Fibroblast of lung (primary cell): ENCODE results near the gene ZBTB7C. TPM values are rescaled to one million over a fixed set of nuclear protein-coding genes. Genes with fewer than 3 reads are reported as not detected.

ENCODE experiments used
- DNase-seq, 2 donors: peaks; one replicate each; pipeline versions ENCODE4 v3.0.0 to v3.0.0-alpha.2; 2010; ENCODE audit warnings: low read depth in 2 of 2
- H2AFZ ChIP-seq: 2 replicates; pipeline ENCODE4 v1.5.1; 2012; ENCODE audit warnings: low read length, control low read depth, inconsistent platforms
- H3K27ac ChIP-seq: 2 replicates; pipeline ENCODE4 v1.5.1; 2011; ENCODE audit warnings: low read length, control low read depth; ENCODE audit not compliant: insufficient read depth
- H3K27me3 ChIP-seq: 2 replicates; pipeline ENCODE4 v1.5.1; 2011; ENCODE audit warnings: mild to moderate bottlenecking, low read length; ENCODE audit not compliant: control insufficient read depth, insufficient read depth
- H3K36me3 ChIP-seq: 2 replicates; pipeline ENCODE4 v1.5.1; 2011; ENCODE audit warnings: low read length; ENCODE audit not compliant: control insufficient read depth, insufficient read depth
- H3K4me1 ChIP-seq: 2 replicates; pipeline ENCODE4 v1.5.1; 2011; ENCODE audit warnings: low read length; ENCODE audit not compliant: control insufficient read depth, insufficient read depth; ENCODE audit errors: extremely low read depth
- H3K4me2 ChIP-seq: 2 replicates; pipeline ENCODE4 v1.5.1; 2011; ENCODE audit warnings: low read length, control low read depth; ENCODE audit not compliant: insufficient read depth; ENCODE audit errors: extremely low read depth
- H3K4me3 ChIP-seq, 4 experiments: fragments of 200-600 bp in 1 of 4; sonication (generic) in 1 of 4; replicated peaks in 1 of 4; 2 replicates each; pipeline ENCODE4 v1.5.1; 2011 to 2016; ENCODE audit warnings: low read length in 4 of 4, low read depth in 3 of 4, mild to moderate bottlenecking in 3 of 4, control low read depth in 2 of 4, inconsistent platforms in 1 of 4, mixed read lengths in 1 of 4; ENCODE audit not compliant: insufficient read depth in 1 of 4; ENCODE audit errors: control extremely low read depth in 1 of 4
- H3K79me2 ChIP-seq: 2 replicates; pipeline ENCODE4 v1.5.1; 2012; ENCODE audit warnings: mild to moderate bottlenecking, low read length, inconsistent platforms; ENCODE audit not compliant: control insufficient read depth, insufficient read depth
- H3K9ac ChIP-seq: 2 replicates; pipeline ENCODE4 v1.5.1; 2011; ENCODE audit warnings: mild to moderate bottlenecking, low read length, control low read depth; ENCODE audit not compliant: insufficient read depth
- H3K9me3 ChIP-seq: 2 replicates; pipeline ENCODE4 v1.5.1; 2012; ENCODE audit warnings: low read depth, low read length; ENCODE audit not compliant: control insufficient read depth, insufficient read depth
- H4K20me1 ChIP-seq: 2 replicates; pipeline ENCODE4 v1.5.1; 2011; ENCODE audit warnings: low read length; ENCODE audit not compliant: control insufficient read depth, insufficient read depth; ENCODE audit errors: extremely low read depth
- CTCF ChIP-seq, 2 donors: IDR thresholded peaks in 1 of 2; conservative IDR thresholded peaks in 1 of 2; 1 replicate in 1 of 2; 2 replicates in 1 of 2; pipeline ENCODE4 v1.5.1; 2011 to 2012; ENCODE audit warnings: low read length in 2 of 2, control low read depth in 1 of 2, inconsistent platforms in 1 of 2, low read depth in 1 of 2, mild to moderate bottlenecking in 1 of 2
- EZH2 ChIP-seq: IDR thresholded peaks from 2 replicates; pipeline ENCODE4 v1.5.1; 2012; ENCODE audit warnings: low read length, control low read depth, mild to moderate bottlenecking; ENCODE audit errors: missing control alignments
- polyA minus RNA-seq: library from RNA; depleted of rRNA, polyadenylated mRNA; stranded (reverse); fragments of >200 nt; gene quantifications from 2 replicates; pipeline ENCODE4 v1.2.3, GENCODE V29; 2011; ENCODE audit warnings: low replicate concordance
- polyA plus RNA-seq, 2 donors: library from polyadenylated mRNA; depleted of rRNA in 1 of 2; stranded (reverse) in 1 of 2; unstranded in 1 of 2; fragments of >200 nt; gene quantifications; 2 replicates each; pipeline ENCODE4 v1.2.1, GENCODE V29; 2011 to 2012; ENCODE audit warnings: missing spikeins in 1 of 2
- total RNA-seq: library from RNA; depleted of rRNA; stranded (reverse); fragments of >200 nt; gene quantifications from 2 replicates; pipeline ENCODE4 v1.2.1, GENCODE V29; 2014

The ZBTB7C gene
- total RNA-seq (0.33 and 0.51 TPM in 2 replicates), polyA plus RNA-seq (0.10 and 0.19 TPM in 2 replicates), polyA minus RNA-seq (not detected in 2 replicates)
- 0.02 and 0.05 TPM in 2 replicates for polyA plus RNA-seq (2012)

GRCh38 chr18:48408727-48409590 is at the start of gene ZBTB7C:
Gene ZBTB7C, minus strand, starts transcription at chr18:48409383.
- Histone ChIP-seq H4K20me1 (no peaks in the 10 kb centered on the region), H3K4me1 (no peaks in the 10 kb centered on the region), H3K27ac (no peak within 1 kb of the TSS), H3K9me3 (no peaks in the 10 kb centered on the region), H3K79me2 (no peaks in the 10 kb centered on the region), H3K9ac (peak within 1 kb of the TSS; percentile 16), H2AFZ (peak within 1 kb of the TSS; percentile 78), H3K4me2 (peak within 1 kb of the TSS; percentile 98), H3K36me3 (no peaks in the 10 kb centered on the region), H3K27me3 (peaks cover 33% of the 10 kb centered on the region), H3K4me3 (peak within 1 kb of the TSS; percentile 57 to 72 (median 64))
- DNase-seq = peak in 1 of 2 donors; percentile 24
- TF ChIP-seq CTCF (conservative IDR thresholded peaks at IDR 0.05 in 1 of 2, IDR thresholded peaks at IDR 0.05 in 1 of 2; ENCODE audit: low read depth in 1 of 2, low read length in 2 of 2) (no peak), EZH2 (no peak)

- Histone ChIP-seq H3K9ac (no peak overlapping the region), H4K20me1 (no peaks in the 10 kb centered on the region), H3K9me3 (no peaks in the 10 kb centered on the region), H3K27me3 (peaks cover 7% of the 10 kb centered on the region), H3K4me2 (no peak overlapping the region), H3K4me3 (no peak overlapping the region), H3K79me2 (no peaks in the 10 kb centered on the region), H3K4me1 (peaks cover 3% of the 10 kb centered on the region), H3K36me3 (no peaks in the 10 kb centered on the region), H3K27ac (no peak overlapping the region), H2AFZ (no peak overlapping the region)
- TF ChIP-seq EZH2 (no peak), CTCF (conservative IDR thresholded peaks at IDR 0.05 in 1 of 2, IDR thresholded peaks at IDR 0.05 in 1 of 2; ENCODE audit: low read depth in 1 of 2, low read length in 2 of 2) (no peak)
- no peak for DNase-seq
These were observed 47.7 kb upstream of the ZBTB7C start for GRCh38 chr18:48456838-48457237.

- TF ChIP-seq EZH2 (no peak), CTCF (conservative IDR thresholded peaks at IDR 0.05 in 1 of 2, IDR thresholded peaks at IDR 0.05 in 1 of 2; ENCODE audit: low read depth in 1 of 2, low read length in 2 of 2) (no peak)
- Histone ChIP-seq H2AFZ (no peak overlapping the region), H3K27ac (no peak overlapping the region), H4K20me1 (no peaks in the 10 kb centered on the region), H3K9ac (no peak overlapping the region), H3K36me3 (no peaks in the 10 kb centered on the region), H3K9me3 (no peaks in the 10 kb centered on the region), H3K27me3 (peaks cover 7% of the 10 kb centered on the region), H3K79me2 (no peaks in the 10 kb centered on the region), H3K4me2 (no peak overlapping the region), H3K4me1 (peaks cover 3% of the 10 kb centered on the region), H3K4me3 (no peak overlapping the region)
- DNase-seq = peak; percentile 87 to 99
These were observed 46.6 kb upstream of the ZBTB7C start for GRCh38 chr18:48455555-48456478.
